ENCODE results near the gene CHST8.

CHST8 gene

GRCh38 chr19:33746159-33746558 is 124.4 kb downstream of the CHST8 start:
- no peak for TF ChIP-seq CTCF (IDR thresholded peaks at IDR 0.05; ENCODE audit: insufficient read depth, low read length, poor library complexity, severe bottlenecking)
- TF ChIP-seq EZH2phosphoT487 (conservative IDR thresholded peaks at IDR 0.05; ENCODE audit: low read length), result no peak
- no peaks in the 10 kb centered on the region for H3K27me3 ChIP-seq (ENCODE audit: low read length)

GRCh38 chr19:33747273-33747672 is 125.5 kb downstream of the CHST8 start:
- Histone ChIP-seq H3K4me3 (ENCODE audit: insufficient read depth, low read length, poor library complexity, severe bottlenecking) (no peak overlapping the region), H4K20me1 (ENCODE audit: low read depth, low read length) (no peaks in the 10 kb centered on the region), H3F3A (ENCODE audit: insufficient read depth) (no peaks in the 10 kb centered on the region), H2AFZ (ENCODE audit: low read depth, low read length, severe bottlenecking) (no peak overlapping the region), H3K9ac (ENCODE audit: low read length) (no peak overlapping the region), H3K4me2 (ENCODE audit: low read depth, low read length, poor library complexity, severe bottlenecking) (no peak overlapping the region), H3K27ac (ENCODE audit: low read depth, low read length) (no peak overlapping the region), H3K79me2 (ENCODE audit: insufficient read depth, low read length) (no peaks in the 10 kb centered on the region), H3K36me3 (ENCODE audit: low read length) (no peaks in the 10 kb centered on the region), H3K9me2 (replicated peaks; ENCODE audit: insufficient read depth, low read length) (no peaks in the 10 kb centered on the region), H3K9me3 (ENCODE audit: insufficient read depth, low read length) (no peaks in the 10 kb centered on the region), H3K27me3 (ENCODE audit: low read length) (no peaks in the 10 kb centered on the region)
- TF ChIP-seq CTCF (IDR thresholded peaks at IDR 0.05; ENCODE audit: insufficient read depth, low read length, poor library complexity, severe bottlenecking) (no peak), EZH2phosphoT487 (conservative IDR thresholded peaks at IDR 0.05; ENCODE audit: low read length) (no peak)

More at GRCh38 chr19:33746159-33746558, 124.4 kb downstream of the CHST8 start:
- Histone ChIP-seq H3K9me2 (replicated peaks; ENCODE audit: insufficient read depth, low read length) (no peaks in the 10 kb centered on the region), H3K79me2 (ENCODE audit: insufficient read depth, low read length) (no peaks in the 10 kb centered on the region), H3K27ac (ENCODE audit: low read depth, low read length) (no peak overlapping the region), H3K4me2 (ENCODE audit: low read depth, low read length, poor library complexity, severe bottlenecking) (no peak overlapping the region), H4K20me1 (ENCODE audit: low read depth, low read length) (no peaks in the 10 kb centered on the region), H3K9me3 (ENCODE audit: insufficient read depth, low read length) (no peaks in the 10 kb centered on the region), H3K9ac (ENCODE audit: low read length) (no peak overlapping the region), H3F3A (ENCODE audit: insufficient read depth) (no peaks in the 10 kb centered on the region), H3K4me3 (ENCODE audit: insufficient read depth, low read length, poor library complexity, severe bottlenecking) (no peak overlapping the region), H2AFZ (ENCODE audit: low read depth, low read length, severe bottlenecking) (no peak overlapping the region), H3K36me3 (ENCODE audit: low read length) (no peaks in the 10 kb centered on the region)

GRCh38 chr19:33748231-33748630 is 126.5 kb downstream of the CHST8 start:
- no peaks in the 10 kb centered on the region for H3K79me2 ChIP-seq (ENCODE audit: insufficient read depth, low read length)
- H3F3A ChIP-seq (ENCODE audit: insufficient read depth), result no peaks in the 10 kb centered on the region
- H3K36me3 ChIP-seq (ENCODE audit: low read length), result no peaks in the 10 kb centered on the region
- H3K27me3 ChIP-seq (ENCODE audit: low read length), result no peaks in the 10 kb centered on the region
- H2AFZ ChIP-seq (ENCODE audit: low read depth, low read length, severe bottlenecking), result no peak overlapping the region
- H3K4me3 ChIP-seq (ENCODE audit: insufficient read depth, low read length, poor library complexity, severe bottlenecking), result no peak overlapping the region
- H4K20me1 ChIP-seq (ENCODE audit: low read depth, low read length), result no peaks in the 10 kb centered on the region
- no peaks in the 10 kb centered on the region for H3K9me2 ChIP-seq (replicated peaks; ENCODE audit: insufficient read depth, low read length)
- H3K4me2 ChIP-seq (ENCODE audit: low read depth, low read length, poor library complexity, severe bottlenecking), result no peak overlapping the region
- TF ChIP-seq EZH2phosphoT487 (conservative IDR thresholded peaks at IDR 0.05; ENCODE audit: low read length) (no peak), CTCF (IDR thresholded peaks at IDR 0.05; ENCODE audit: insufficient read depth, low read length, poor library complexity, severe bottlenecking) (no peak)
- H3K9me3 ChIP-seq (ENCODE audit: insufficient read depth, low read length), result no peaks in the 10 kb centered on the region
- H3K9ac ChIP-seq (ENCODE audit: low read length), result no peak overlapping the region
- H3K27ac ChIP-seq (ENCODE audit: low read depth, low read length), result no peak overlapping the region
